Suprapubic skin (tissue), 4 donors: ENCODE results near the gene BNC1. TPM values are rescaled to one million over a fixed set of nuclear protein-coding genes. Genes with fewer than 3 reads are reported as not detected.

Experiments used
- DNase-seq, 2 donors: peaks; one replicate each; pipeline ENCODE4 v3.0.0-alpha.2; 2019; ENCODE audit warnings: low spot score in 2 of 2
- H3K27ac ChIP-seq: fragments of 200-600 bp; sonication (generic); one replicate; pipeline ENCODE4 v1.5.1; 2019
- H3K27me3 ChIP-seq: fragments of 200-600 bp; sonication (generic); one replicate; pipeline ENCODE4 v1.5.1; 2019
- H3K36me3 ChIP-seq: fragments of 200-600 bp; sonication (generic); one replicate; pipeline ENCODE4 v1.5.1; 2019
- H3K4me1 ChIP-seq: fragments of 200-600 bp; sonication (generic); one replicate; pipeline ENCODE4 v1.5.1; 2019
- H3K4me3 ChIP-seq: fragments of 200-600 bp; sonication (generic); one replicate; pipeline ENCODE4 v1.5.1; 2019; ENCODE audit warnings: mild to moderate bottlenecking
- H3K9me3 ChIP-seq: fragments of 200-600 bp; sonication (generic); one replicate; pipeline ENCODE4 v1.5.1; 2019
- CTCF ChIP-seq, 2 donors: fragments of 200-600 bp in 1 of 2; fragments of 450-650 bp in 1 of 2; sonication (generic) in 1 of 2; IDR thresholded peaks; one replicate each; pipeline ENCODE4 v1.5.1; 2016 to 2019; ENCODE audit warnings: antibody characterized with exemption in 2 of 2, mild to moderate bottlenecking in 1 of 2, moderate library complexity in 1 of 2
- EP300 ChIP-seq: sonication (generic); formaldehyde crosslinking; IDR thresholded peaks from one replicate; pipeline ENCODE4 v1.6.1; 2017; ENCODE audit warnings: antibody characterized with exemption
- POLR2A ChIP-seq, 2 donors: fragments of 450-650 bp; IDR thresholded peaks; one replicate each; pipeline ENCODE4 v1.6.1; 2017; ENCODE audit warnings: antibody characterized with exemption in 2 of 2, mild to moderate bottlenecking in 2 of 2, moderate library complexity in 2 of 2
- POLR2AphosphoS5 ChIP-seq, 3 donors: sonication (generic); formaldehyde crosslinking; IDR thresholded peaks; one replicate each; pipeline ENCODE4 v1.6.1; 2017; ENCODE audit warnings: antibody characterized with exemption in 3 of 3
- WGBS: methylation state at CpG from one replicate; pipeline ENCODE4 v1.1.5; 2018; 5-methylcytosine and 5-hydroxymethylcytosine counted together
- total RNA-seq, 4 donors: library from RNA; depleted of rRNA; stranded (reverse); fragments of >200 nt; gene quantifications; one replicate each; pipeline ENCODE4 v1.1.0, GENCODE V29; 2016

The BNC1 gene
- total RNA-seq, 4 donors from 2014 or later = 28.3 to 72.4 (median 48.8) TPM

GRCh38 chr15:83288381-83288801 lies 3.9 kb upstream of the BNC1 start:
- DNase-seq = peak in 1 of 2 donors; percentile 68
- TF ChIP-seq POLR2AphosphoS5 (IDR thresholded peaks at IDR 0.05) (peak in 1 of 3 donors; percentile 5), EP300 (no peak)
- Histone ChIP-seq H3K27ac (peak overlapping the region; percentile 35), H3K4me3 (no peak overlapping the region), H3K4me1 (peaks cover 49% of the 10 kb centered on the region), H3K9me3 (no peaks in the 10 kb centered on the region), H3K36me3 (no peaks in the 10 kb centered on the region), H3K27me3 (peaks cover 31% of the 10 kb centered on the region)
- 52% methylated on average over 6 of the region's 7 CpGs for WGBS

- Histone ChIP-seq H3K9me3 (no peaks in the 10 kb centered on the region), H3K4me1 (peaks cover 52% of the 10 kb centered on the region), H3K36me3 (no peaks in the 10 kb centered on the region), H3K27ac (peak overlapping the region; percentile 35), H3K4me3 (no peak overlapping the region), H3K27me3 (peaks cover 38% of the 10 kb centered on the region)
- TF ChIP-seq POLR2AphosphoS5 (IDR thresholded peaks at IDR 0.05) = no peak
- no peak for TF ChIP-seq CTCF (IDR thresholded peaks at IDR 0.05)
- no peak for TF ChIP-seq POLR2A (IDR thresholded peaks at IDR 0.05)
- no peak for TF ChIP-seq EP300
- DNase-seq = no peak
- 26% methylated on average over 3 of the region's 3 CpGs for WGBS
These were observed 3.1 kb upstream of the BNC1 start for GRCh38 chr15:83287541-83288027.

GRCh38 chr15:83285979-83286553 lies 1.6 kb upstream of the BNC1 start:
- no peak overlapping the region for H3K4me3 ChIP-seq
- peaks cover 46% of the 10 kb centered on the region for H3K4me1 ChIP-seq
- H3K27me3 ChIP-seq = peaks cover 47% of the 10 kb centered on the region
- H3K9me3 ChIP-seq = no peaks in the 10 kb centered on the region
- TF ChIP-seq EP300 (no peak), POLR2A (IDR thresholded peaks at IDR 0.05) (no peak), POLR2AphosphoS5 (IDR thresholded peaks at IDR 0.05) (no peak), CTCF (IDR thresholded peaks at IDR 0.05) (no peak)
- no peak for DNase-seq
- H3K36me3 ChIP-seq = no peaks in the 10 kb centered on the region
- H3K27ac ChIP-seq = peak overlapping the region; percentile 78
- WGBS = 59% methylated on average over 9 of the region's 9 CpGs

- Histone ChIP-seq H3K27me3 (peaks cover 45% of the 10 kb centered on the region), H3K4me1 (peaks cover 46% of the 10 kb centered on the region), H3K27ac (peak overlapping the region; percentile 78), H3K4me3 (peak overlapping the region; percentile 67), H3K9me3 (no peaks in the 10 kb centered on the region), H3K36me3 (no peaks in the 10 kb centered on the region)
- DNase-seq = no peak
- WGBS = 42% methylated on average over 18 of the region's 19 CpGs
- TF ChIP-seq EP300 (no peak), CTCF (IDR thresholded peaks at IDR 0.05) (no peak), POLR2AphosphoS5 (IDR thresholded peaks at IDR 0.05) (no peak), POLR2A (IDR thresholded peaks at IDR 0.05) (no peak)
These were observed 967 bp upstream of the BNC1 start for GRCh38 chr15:83285284-83285978.

GRCh38 chr15:83283813-83284558 lies 478 bp downstream of the BNC1 start:
- no peak for DNase-seq
- WGBS = 7% methylated on average over 33 of the region's 80 CpGs
- Histone ChIP-seq H3K27ac (peak overlapping the region; percentile 78), H3K9me3 (no peaks in the 10 kb centered on the region), H3K4me1 (peaks cover 44% of the 10 kb centered on the region), H3K36me3 (no peaks in the 10 kb centered on the region), H3K4me3 (peak overlapping the region; percentile 67), H3K27me3 (peaks cover 45% of the 10 kb centered on the region)
- TF ChIP-seq POLR2AphosphoS5 (IDR thresholded peaks at IDR 0.05) (no peak), CTCF (IDR thresholded peaks at IDR 0.05) (no peak), POLR2A (IDR thresholded peaks at IDR 0.05) (no peak), EP300 (no peak)
